Omental fat pad (tissue), 4 donors: ENCODE results near the gene BMP7. TPM values are rescaled to one million over a fixed set of nuclear protein-coding genes. Genes with fewer than 3 reads are reported as not detected.

Experiments used
- ATAC-seq: fragments of 150-250 bp; one replicate; pipeline ENCODE4 v1.9.1; 2016; ENCODE audit warnings: mild to moderate bottlenecking, moderate library complexity; ENCODE audit not compliant: low FRiP score
- DNase-seq: peaks from one replicate; pipeline ENCODE4 v3.0.0-alpha.2; 2019; ENCODE audit warnings: low spot score
- total RNA-seq, 4 donors: library from RNA; depleted of rRNA; stranded (reverse); fragments of >200 nt; gene quantifications; one replicate each; pipeline ENCODE4 v1.1.0, GENCODE V29; 2016
- TF ChIP-seq, protein P1 (sequence below), 3 donors: fragments of 450-650 bp; IDR thresholded peaks; one replicate each; pipeline ENCODE4 v1.5.1; 2016 to 2017; ENCODE audit warnings: antibody characterized with exemption in 3 of 3, mild to moderate bottlenecking in 3 of 3, moderate library complexity in 2 of 3

Gene BMP7
- total RNA-seq, 4 donors from 2014 or later, result 0.79 to 5.1 (median 1.7) TPM

DNA sequence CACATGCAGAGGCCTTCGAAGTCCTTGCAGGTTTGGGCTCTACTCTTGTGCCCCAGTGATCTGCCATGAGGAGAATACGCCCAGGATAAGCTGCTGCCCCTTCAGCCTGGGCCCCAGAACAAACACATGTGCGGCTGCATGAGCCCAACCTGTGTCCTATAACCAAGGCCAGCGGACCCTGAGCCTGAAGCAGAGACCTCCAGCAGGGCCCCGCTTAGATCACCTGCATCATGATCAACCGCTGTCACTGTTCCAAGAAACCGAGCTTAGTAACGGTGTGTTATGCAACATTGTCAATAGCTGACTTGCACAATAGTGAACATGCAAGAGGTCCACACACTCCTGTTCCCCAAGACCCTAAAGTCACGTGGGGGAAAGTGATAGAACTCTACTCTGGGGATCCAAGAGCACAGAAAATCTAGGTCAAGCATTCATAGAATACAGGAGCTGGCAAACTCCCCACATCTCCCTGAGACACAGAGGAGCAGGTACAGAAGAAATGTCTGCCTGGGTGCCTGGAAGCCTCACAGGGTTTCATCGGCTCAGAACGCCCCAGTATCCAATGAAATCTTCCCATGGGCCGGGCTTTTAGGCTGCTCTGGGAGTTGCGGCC is 136.2 kb downstream of the BMP7 start:
- ATAC-seq, result no peak
- DNase-seq, result no peak
- TF ChIP-seq, protein P1, sequence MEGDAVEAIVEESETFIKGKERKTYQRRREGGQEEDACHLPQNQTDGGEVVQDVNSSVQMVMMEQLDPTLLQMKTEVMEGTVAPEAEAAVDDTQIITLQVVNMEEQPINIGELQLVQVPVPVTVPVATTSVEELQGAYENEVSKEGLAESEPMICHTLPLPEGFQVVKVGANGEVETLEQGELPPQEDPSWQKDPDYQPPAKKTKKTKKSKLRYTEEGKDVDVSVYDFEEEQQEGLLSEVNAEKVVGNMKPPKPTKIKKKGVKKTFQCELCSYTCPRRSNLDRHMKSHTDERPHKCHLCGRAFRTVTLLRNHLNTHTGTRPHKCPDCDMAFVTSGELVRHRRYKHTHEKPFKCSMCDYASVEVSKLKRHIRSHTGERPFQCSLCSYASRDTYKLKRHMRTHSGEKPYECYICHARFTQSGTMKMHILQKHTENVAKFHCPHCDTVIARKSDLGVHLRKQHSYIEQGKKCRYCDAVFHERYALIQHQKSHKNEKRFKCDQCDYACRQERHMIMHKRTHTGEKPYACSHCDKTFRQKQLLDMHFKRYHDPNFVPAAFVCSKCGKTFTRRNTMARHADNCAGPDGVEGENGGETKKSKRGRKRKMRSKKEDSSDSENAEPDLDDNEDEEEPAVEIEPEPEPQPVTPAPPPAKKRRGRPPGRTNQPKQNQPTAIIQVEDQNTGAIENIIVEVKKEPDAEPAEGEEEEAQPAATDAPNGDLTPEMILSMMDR (IDR thresholded peaks at IDR 0.05), result no peak

DNA sequence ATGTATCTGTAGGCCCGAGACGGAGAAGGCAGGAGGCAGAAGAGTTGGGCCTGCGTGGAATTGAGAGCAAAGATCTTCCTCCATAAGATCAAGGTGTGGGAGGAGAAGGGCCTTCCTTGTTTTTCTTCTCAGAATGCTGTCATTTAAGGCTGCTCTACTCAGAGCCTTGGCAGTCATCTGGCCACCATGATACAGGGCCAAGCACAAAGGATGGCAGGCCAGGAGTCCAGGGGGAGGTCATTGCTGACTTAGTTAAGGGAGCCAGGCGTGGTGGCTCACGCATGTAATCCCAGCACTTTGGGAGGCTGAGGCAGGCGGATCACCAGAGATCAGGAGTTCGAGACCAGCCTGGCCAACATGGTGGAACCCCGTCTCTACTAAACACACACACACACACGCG is 137.1 kb downstream of the BMP7 start:
- TF ChIP-seq, protein P1 (IDR thresholded peaks at IDR 0.05), result no peak
- ATAC-seq, result no peak
- DNase-seq, result no peak

DNA sequence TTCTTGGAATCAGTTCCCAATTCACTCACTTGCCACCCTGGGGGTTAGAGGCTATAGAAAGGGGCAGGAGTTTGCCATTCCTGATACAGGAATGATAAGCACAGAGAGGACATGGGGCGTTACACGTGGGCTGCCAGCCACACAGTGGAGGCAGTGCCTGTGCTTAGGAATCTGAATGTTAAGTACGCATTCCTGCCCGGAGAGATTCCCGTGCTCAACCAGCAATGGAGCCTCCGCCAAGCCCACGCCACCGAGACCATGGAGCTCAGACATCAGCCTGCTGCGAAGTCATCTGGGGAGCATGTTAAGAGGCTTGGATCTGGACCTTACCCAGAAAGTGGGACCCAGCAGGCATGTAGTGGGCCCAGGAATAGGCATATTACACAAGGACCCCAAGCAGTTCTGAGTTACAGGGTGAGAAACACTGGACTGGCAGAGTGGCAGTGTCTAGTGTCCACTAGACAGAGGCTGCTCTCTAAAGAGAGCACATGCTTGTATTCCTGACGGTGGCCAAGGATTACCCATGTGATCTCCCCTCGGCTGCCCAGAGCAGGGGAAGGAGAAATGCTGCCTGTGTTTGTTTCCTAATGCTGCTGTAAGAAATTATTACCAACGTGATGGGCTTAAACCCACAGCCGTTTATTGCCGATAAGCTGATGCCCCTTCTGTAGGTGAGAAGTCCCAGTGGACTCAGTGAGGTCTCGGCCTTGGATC is 138.2 kb downstream of the BMP7 start:
- no peak for DNase-seq
- TF ChIP-seq, protein P1 (IDR thresholded peaks at IDR 0.05), result no peak
- ATAC-seq, result no peak

DNA sequence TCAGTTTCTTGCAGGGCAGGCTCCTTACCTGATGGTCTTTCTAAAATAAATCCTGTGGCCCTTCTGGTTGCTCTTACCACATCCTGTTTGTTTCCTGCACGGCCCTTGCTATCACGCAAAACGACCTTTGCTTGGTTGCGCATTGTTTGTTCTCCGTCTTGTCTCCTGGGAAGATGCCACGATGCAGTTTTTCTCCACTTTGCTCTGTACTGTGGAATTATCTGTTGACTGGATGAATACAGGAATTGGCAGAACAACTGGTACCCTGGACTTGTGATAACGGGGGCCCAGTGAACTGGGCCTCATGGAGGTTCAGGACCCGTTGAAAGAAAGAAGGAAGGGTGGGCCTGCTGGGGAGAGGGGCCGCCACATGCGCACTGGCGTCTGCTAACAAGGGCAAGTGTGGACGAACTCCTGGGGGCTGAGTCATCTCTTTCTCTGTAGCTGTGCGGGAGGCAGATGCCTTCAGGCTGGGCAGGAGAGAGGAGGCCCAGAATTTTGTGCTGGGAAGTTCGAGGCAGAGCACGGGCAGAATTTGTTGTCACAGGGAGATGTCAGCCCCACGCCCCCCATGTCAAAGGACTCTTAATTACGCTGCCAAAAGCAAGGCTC is 139.9 kb downstream of the BMP7 start:
- DNase-seq, result no peak
- no peak for ATAC-seq
- TF ChIP-seq, protein P1 (IDR thresholded peaks at IDR 0.05), result no peak

DNA sequence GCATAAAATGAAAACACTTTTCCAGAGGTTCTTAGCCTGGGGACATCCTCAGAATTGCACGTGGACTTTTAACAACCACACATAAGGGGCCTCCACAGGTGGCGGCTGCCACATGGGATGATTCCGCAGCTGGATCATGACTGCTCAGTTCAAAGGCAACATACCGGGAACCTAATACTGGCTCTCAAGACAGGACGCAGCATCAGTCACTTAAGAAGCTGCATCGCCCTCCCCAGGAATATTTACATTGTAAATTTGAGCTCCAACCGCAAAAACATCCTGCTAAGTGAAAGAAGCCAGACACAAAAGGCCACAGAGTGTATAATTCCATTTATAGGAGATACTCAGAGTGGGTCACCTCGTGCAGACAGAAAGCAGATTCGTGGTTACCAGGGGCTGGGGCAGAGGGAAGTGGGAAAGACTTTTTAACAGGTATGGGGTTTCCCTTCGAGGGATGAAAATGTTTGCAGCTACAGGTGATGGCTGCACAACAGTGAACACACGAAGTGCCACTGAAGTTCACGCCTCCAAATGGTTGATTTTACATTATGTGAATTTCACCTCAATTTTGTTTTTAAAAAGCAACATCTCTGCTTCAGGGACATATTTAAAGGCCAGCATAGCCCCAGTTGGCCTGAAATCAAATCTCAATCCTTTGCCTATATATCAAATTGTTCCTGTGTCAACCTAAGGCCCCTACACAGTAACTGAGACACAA is 141.5 kb downstream of the BMP7 start:
- ATAC-seq, result no peak
- TF ChIP-seq, protein P1 (IDR thresholded peaks at IDR 0.05), result no peak
- no peak for DNase-seq

DNA sequence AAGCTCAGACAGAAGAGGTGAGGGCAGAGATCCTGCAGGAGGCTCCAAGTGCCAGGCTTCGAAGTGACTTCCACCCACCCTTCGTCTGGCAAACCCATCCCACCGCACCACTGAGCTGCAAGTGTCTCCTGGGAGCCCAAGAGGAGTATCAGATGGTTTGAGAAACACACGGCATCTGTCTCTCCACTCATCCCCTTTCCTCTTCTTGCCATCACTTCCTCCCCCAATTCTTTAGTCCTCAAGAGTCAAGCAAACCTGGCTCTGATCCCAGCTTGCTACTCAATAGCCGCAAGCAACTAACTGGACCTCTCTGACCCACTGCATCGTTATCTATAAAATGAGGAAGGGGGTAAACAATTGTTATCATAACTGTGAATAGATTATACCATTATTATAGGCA is 142.1 kb downstream of the BMP7 start:
- no peak for ATAC-seq
- TF ChIP-seq, protein P1 (IDR thresholded peaks at IDR 0.05), result no peak
- no peak for DNase-seq
